CD4-positive, alpha-beta T cell treated with Interleukin-21 for 1 hour (primary cell): ENCODE results near the gene WHRN.

ENCODE experiments used
- DNase-seq: peaks from one replicate; pipeline ENCODE4 v3.0.0-alpha.2; 2020

WHRN gene

DNA sequence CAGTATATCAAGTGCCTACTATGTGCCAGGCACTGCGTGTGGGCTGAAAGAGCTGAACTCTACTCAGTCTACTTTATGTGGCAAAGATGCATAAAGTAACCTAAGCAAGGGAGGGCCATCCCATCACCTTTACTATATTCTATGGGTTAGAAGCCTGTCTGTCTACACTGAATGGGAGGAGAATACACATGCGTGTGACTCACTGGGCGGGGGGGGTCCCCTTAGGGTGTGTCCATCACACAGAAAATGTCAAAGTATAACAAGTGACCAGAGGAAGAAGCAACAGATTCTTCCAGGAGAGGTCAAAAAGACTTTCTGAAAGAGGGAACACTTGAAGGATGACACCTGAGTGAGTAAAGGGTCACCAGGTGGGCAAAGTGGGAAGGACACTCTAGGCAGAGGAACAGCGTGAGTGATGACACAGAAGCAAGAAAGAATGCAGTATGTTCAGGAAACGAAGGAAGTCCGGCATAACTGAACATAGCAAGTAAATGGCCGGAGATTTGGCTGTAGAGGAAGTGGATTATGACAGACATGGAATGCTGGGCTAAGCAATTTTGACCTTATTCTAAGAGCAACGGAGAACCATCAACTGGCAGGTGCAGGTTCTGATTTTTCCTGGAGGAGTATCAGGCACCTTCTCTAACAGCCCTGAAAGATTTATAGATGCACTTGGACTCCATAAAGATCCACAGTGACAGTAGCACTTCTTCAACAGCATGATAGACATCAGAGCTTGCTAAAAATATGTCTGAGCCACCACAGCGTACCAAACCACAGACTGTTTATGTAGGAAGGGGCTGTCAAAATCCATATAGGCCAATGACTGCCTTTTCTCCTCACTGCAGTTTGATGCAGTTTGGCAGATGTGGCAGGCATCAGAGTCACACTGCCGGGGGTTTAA lies 8.0 kb upstream of the WHRN start:
- DNase-seq: no peak

DNA sequence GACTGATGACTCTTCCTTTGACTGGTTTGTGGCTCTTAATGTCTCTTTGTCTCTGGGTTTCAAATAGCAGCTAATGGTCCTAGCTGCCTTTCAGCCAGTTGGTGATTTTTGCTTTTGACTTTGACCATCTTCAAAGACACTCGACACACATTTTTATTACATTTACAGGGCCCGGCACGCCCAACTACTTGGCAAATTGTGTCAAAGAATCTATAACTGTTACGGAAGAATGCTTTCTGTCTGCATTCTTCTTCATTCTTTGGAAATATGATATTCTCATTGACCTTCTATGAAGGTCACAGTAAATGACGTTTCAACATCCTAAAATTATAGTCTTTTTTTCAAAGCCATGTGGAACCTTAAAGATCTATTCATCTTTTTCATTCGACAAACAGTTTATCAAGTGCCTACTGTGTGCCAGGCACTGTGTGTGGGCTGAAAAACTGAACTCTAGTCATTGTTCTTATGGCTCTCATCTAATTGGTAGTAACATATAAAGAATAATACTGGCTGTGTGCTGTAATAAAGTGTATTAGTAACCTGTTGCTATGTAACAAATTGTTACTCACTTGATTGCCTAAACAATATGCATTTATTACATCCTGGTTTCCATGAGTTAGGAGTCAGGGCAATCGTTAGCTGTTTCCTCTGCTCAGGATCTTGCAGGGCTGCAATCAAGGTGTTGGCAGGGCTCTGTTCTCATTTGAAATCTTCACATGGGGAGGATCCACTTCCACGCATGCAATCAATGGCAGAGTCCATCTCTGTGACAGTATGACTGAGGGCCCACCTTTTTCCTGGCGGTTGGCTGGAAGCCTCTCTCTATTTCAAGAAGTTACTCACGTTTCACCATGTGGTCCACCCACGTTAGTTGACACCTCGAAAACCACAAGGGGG lies 7.0 kb upstream of the WHRN start:
- no peak for DNase-seq

DNA sequence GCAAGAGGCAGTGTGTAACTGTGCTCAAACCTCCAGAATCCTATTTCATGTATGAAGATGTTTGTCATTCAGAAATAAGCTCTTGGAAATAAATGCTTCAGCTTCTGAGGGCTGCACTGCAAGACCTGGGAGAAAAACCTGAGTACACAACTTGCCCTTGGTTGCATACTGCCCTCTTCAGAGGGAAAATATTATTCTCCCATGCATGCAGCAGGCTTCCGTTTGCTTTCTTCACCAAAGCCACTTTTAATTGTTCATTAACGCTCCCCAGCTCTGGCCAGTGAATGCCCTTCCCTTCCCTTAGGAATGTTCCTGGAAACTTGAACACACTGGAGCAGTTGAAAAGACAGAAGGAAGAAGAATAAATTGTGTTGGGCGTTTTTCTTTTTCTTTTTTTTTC lies 2.5 kb upstream of the WHRN start:
- peak; percentile 59 for DNase-seq

DNA sequence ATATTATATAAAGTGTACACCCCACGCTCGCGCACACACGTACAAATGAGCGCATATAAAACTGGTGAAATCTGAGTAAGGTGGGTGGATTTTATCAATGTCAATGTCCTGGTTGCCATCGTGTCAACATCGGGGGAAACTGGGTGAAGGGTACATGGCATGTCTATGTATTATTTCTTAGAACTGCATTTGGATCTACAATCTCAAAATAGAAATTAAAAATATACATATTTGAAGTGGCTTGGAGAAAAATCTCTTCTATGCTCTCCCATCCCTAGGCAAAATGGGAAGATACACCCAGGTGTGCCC lies 763 bp upstream of the WHRN start:
- DNase-seq: no peak

DNA sequence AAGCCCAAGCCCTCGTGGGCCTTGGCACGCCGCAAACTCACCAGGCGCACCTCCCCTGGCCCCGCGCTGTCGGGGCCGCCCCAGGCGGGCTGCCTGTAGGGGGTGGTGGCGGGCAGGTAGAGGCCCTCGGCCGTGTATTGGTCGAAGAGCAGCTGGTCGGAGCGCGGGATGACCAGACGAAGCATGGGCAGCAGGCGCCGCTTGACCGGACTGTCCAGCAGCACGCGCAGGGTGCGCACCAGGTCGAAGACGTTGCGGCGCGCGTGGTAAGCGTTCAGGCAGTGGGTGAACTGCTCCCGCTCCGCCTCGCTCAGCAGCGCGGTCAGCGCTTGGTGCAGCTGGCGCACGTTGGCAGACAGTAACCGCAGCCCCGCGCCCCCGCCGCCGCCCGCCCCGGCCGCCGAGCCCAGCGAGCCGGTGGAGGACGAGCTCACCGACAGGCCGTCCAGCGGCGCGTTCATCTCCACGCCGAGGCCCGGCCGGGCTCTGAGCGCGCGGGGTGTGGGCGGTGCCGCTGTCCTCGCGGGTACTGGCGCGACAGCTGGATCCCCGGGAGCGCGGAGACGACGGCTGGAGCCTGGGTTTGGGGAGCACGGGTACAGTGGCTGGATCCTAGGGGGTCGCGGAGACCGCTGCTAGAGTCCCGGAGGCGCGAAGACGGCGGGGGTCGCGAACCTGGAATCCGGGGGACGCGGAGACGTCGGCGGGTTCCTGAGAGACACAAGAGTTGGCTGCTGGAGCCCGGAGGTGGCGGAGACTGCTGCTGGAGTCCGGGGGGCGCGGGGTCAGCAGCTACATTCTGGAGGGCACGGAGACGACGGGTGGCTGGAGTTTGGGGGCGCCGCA lies 709 bp downstream of the WHRN start:
- DNase-seq: peak; percentile 52

DNA sequence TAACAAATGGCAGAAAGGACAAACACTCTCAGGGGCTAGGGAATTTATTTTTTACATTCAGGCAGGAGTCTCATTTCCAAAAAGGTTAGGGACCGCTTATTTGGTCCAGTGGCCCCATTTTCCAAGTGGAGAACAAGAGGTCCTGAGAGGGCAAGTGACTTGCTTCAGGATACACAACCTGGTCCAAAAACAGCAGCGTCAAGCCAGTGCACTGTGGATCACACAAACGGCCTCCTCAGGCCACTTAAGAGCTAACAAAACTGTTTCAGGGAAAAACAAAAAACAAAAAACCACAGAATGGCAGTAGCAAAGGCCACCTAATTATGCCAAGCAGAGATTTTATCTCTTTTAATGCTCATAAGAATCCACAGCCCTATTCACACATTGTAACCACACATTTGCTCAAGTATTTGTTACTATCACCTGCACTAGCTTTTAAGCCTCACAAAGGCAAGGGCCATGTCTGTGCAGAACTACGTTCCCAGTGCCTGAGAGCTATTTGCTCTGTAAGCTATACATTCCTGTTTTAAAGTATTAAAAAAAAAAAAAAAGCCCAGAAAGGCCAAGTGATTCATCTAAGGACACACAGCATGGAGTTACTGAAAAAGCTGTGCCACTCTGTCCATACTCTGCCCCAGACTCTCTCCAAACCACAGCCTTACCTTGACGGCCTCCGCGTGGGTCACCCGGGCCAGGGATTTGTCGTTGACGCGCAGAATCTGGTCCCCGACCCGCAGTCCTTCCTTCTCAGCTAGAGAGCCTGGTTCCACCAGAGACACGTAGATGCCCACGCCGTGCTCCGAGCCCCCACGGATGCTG lies 1.5 kb downstream of the WHRN start:
- peak; percentile 39 for DNase-seq

DNA sequence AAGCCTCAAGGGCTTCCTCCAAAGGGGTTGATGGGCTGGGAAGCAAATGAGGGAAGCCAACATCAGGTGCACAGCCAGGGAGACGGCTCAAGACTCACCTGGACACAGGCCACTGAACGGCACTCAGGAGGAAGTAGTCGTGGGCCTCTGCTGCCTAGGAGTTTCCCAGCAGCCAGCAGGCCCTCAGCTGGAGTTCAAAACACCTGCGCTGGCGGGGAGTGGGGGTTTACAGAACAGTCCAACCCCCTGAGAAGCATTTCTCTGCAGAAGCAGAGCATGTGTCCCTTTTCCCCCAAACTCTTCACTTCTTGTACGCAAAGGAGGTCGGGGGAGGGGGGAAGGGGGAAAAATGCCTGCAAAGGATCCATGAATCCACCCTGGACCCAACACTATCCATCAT lies 2.3 kb downstream of the WHRN start:
- DNase-seq: no peak

DNA sequence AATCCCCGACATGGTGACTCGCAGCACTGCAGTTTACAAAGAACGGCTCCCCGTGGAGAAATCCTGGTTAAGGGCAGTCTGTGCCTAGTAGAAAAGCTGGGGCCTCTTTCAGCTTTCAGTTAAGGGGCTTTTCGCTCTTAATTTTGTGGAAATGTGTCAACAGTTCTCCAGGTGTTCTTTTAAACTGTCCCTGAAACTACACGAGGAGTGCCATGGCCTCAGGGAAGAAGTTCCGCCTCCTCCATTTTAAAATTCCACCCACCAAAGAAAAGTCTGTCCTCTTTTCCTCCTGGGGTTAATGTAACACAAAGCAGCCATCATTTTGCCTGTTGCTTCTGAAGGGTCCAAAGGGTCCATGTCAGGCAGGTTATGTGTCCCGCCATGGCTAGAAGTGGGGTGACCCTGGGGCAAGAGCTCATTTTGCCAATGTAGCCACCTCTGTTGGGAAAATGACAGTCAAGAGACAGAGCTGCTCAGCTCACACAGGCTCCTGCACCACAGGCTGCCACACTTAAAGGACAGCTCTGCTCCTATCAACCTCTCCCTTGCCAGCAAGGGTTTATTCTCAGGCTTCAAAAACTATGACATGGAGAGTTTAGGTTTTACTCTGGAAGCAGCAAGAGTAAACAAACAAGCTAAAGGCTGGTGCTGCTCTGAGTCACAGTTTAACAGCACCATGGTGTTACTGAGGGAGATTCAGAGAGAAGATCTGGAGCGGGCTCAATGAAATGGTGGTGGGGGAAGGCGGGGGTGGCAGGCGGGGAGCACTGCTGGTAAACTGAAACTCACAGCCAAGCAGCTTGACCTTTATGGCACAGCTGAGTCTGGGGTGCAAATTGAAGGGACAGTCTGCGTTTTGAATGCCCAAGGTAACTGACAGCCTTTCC lies 3.2 kb downstream of the WHRN start:
- DNase-seq: no peak

DNA sequence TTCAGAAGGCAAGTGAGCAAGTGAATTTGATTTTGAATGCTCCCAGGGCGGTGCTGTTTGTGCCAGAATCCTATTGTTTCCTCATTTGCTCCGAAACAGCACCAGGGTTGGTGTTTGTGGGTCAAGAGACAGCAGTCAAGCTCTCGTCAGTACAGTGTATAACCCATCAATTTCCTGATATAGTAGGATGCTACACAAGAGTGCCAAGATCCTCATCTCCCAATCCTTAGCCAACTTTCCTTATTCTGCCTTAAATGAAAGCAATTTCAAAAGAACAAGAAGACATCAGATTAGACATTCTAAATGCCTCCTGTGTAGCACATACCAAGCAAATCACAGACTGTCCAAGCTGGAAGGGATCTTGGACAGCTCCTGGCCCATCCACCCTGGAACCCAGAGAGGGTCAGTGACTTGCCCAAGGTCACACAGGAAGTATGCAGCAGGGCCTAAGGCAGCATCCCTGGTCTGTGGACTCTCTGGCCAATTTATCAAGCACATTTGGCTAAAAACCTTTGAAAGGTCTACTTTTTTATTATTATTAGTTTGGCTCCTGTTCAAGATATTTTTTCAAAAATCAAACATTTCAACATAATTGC lies 4.5 kb downstream of the WHRN start:
- DNase-seq: no peak

DNA sequence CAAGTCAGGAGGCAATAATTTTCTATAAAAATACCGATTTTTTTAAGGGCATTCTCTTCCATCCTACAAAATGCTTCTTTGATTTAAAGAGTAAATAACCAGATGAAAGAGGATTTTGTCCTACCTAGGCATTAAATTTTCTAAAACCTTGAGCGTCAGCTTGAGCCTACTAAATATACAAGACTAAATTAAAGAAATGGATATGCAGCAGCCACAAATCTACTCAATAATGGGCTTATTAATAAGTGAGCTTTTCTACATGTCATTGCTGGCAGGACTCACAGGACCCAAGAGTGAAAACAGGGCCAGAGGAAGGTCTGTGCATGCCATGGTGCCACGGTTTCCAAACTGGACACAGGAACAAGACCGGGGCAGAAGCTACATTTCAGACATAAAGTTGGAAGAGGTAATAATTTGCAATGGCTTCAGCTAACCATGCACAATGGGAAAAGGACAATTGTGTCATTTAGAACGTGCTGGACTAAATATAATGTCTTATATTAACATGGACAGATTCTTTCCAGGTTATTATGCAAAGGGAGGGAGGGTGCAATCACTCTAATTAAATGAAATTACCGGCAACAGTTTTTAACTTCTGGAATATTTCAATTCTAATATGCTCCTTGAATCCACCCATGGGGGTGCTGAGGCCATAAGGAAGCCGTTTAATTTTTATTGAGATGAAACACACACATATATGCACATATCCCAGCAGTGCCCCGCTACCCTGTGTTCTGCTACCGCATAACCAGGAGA lies 5.2 kb downstream of the WHRN start:
- no peak for DNase-seq

DNA sequence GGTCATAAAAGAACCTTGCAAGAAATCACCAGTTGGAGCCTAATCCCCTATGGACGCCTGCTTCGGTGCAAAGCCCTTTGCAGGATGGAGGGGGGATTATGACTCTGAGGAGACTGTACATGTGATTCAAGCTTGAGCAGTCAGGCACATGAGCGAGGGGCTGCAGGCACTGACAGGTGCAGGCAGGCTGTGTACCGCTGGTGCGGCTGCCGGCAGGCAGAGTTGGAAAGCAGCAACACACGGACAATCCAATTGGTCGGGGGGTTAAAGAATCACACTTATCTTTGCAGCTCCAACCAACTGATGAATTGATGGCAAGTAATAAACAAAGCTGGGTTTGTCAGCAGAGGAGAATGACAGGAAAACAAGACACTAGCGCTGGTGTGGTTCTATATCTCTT lies 5.7 kb downstream of the WHRN start:
- DNase-seq: no peak

DNA sequence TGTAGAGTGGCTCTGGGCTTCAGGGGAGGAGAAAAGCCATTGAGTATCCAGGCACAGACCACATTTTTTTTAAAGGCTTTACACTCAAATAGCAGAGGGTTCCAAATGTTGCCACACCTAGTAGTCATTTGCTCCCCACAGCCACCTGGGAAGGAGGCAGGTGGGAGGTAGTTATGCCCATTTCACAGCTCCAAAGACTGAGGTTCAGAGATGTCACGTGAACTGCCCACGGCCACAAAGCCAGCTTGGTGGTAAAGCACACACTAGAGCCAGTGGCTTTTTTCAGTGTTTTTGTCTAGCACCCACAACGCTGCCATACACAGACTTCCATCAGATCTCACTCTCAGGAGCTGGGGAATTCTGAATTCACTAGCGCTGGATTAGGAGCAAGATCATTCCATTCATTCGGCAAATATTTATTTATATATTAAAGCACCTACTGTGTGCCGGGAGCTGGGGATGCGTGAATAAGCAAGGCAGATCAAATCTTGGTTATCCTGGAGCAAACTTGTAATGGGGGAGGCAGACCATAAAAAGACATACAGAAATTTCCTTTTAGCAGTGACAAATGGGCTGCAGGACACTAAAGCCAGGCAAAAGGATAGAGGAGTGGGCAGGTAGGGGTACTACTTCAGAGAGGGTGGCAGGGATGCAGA lies 7.4 kb downstream of the WHRN start:
- no peak for DNase-seq

DNA sequence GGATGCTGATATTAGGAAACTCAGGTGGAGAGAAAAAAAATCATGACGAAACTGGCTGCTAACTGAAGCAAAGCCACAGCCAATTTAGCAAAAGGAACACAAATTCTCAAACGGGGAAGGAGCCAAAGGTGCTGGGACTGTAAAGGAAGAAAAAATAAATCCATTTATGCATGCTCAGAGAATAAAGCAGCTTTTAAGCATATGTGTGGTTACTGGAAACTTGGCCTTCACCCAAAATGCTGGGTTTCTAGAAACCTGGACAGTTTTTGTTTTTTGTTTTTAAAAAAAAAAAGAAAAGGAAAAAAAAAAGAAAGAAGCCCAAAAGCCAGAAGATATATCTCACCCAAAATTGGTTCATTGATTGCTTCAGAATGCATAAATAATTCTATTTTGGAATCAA lies 8.0 kb downstream of the WHRN start:
- DNase-seq: no peak

DNA sequence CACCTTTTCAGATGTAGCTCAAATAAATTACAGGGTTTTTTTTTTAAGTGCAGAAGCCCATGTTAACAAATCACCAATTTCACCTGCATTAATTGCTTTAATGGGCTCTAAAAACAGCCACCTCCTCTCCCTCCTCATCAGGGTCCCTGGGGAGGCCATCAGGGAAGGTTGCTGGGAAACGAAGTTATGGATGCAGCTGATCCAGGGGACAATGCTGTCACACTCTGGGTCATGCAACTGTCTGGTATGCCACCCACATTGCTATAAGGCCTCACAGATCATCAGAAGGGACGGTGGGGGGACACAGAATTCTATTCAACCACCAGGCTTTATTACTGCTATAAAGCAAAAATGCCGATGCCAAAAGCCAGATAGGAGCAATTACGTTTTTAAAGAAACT lies 9.3 kb downstream of the WHRN start:
- DNase-seq: no peak

DNA sequence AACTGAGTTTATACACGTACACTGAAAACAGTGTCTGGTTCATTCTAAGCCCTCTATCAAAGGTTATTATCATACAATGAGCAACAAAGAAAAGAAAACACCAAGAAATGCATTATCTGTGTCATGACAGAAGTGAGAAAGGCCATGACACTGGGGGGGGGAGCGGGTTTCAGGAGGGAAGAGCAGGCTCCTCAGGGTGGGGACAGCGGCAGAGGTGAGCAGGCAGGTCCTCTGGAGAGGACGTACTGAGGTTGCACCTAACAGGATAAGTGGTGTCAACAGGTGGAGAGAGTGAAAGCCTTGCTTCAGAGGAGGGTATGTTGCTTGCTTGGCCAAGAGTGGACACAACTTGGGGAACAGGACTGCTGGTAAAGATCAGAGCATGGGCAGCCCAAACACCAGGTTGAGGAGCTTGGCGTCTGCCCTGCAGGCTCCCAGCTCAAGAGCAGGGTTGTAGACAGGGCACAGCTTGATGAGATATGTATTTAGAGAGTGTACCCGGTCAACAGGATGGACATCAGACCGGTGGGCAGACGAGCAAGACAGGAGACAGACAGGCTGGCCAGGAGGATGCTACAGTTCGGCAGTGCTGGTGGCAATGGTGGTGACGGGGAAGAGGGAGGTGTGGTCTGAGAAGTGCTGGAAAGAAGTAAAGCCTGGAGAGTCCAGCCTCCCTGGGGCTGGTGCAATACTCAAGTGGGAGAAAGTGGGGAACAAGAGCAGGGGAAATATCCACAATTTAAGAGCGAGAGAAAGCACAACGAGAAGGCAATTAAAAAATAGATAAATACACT lies 10.3 kb downstream of the WHRN start:
- DNase-seq: no peak

DNA sequence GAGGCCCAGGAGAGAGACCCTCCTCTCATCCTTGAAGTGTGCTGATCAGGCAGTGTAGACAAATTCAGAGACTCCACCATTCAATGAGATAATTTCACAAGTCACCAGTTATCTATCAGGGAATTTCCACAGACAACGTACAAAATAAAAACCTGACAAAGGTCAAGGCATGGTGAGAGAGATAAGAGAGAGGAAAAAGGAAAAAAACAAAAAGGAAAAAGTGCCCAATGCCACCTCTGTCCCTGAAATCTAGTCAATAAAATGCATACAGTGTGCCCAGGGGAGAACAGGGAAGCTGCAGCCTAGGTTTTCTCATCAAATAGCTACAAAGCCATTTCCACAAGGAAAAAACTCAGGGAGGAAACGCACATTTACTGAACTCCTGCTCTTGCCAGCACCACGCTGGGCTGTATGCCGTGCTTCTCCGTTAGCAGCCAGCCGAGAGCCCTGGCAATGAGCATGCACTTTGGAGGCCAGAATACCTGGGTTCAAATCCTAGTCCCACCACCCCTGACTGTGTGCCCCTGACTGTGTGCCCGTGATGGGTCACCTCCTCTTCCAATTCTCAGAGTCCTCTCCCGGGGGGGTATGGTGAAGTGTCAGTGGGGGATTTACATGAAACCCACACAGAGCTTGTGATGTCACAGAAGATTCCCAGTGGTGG lies 11.6 kb downstream of the WHRN start:
- DNase-seq: no peak

DNA sequence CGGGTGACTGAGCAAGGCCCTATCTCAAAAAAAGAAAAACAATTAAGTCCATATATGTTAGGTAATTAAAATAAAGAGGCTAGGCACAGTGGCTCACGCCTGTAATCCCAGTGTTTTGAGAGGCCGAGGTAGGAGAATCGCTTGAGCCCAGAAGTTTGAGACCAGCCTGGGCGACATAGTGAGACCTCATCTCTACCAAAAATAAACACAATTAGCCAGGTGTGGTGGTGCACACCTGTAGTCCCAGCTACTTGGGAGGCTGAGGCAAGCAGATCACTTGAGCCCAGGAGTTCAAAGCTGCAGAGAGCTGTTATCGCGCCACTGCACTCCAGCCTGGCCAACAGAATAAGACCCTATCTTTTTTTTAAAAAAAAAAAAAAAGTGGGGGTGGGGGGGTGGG lies 12.3 kb downstream of the WHRN start:
- DNase-seq: no peak

DNA sequence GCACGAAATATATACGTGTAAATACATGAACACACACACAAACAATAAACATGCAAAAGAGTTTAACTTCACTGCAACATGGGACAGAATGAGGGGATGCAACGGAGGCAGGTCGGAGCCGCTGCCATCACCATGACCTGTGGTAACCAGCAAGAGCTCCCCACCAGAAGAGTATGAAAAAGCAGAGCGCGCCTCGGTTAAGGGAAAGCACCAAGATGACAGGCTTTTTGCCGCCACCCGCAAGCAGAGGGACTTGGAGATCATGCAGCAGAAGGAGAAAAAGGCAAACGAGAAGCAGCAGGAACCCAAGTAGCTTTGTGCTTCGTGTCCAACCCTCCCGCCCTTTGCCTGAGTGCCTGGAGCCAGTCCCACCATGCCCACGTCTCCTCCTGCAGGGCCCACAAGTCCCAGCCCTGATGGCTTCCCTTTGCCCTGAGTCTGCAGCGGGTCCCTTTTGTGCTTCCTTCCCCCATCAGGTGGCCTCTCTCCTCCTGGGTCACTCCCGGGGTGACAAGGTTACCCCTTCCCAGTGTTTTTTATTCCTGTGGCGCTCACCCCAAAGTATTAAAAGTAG lies 13.8 kb downstream of the WHRN start:
- DNase-seq: no peak
